HAP-1 (cell line): ENCODE measurements around the gene PLXNA2.

Experiments used
- DNase-seq, 2 experiments: peaks; one replicate each; pipeline ENCODE4 v3.0.0-alpha.2; 2016 to 2020; ENCODE audit warnings: low spot score in 2 of 2
- H3K27me3 ChIP-seq: fragments of 250-450 bp; sonication (Bioruptor Pico); 2 replicates; pipeline ENCODE4 v1.5.1; 2020; ENCODE audit warnings: low read depth, mild to moderate bottlenecking, moderate library complexity
- H3K36me3 ChIP-seq: fragments of 250-450 bp; sonication (Bioruptor Pico); replicated peaks from 2 replicates; pipeline ENCODE4 v1.5.1; 2020; ENCODE audit warnings: mild to moderate bottlenecking
- H3K4me1 ChIP-seq: fragments of 250-450 bp; sonication (Bioruptor Pico); 2 replicates; pipeline ENCODE4 v1.5.1; 2020; ENCODE audit warnings: mild to moderate bottlenecking
- H3K4me3 ChIP-seq: fragments of 250-450 bp; sonication (Bioruptor Pico); 2 replicates; pipeline ENCODE4 v1.5.1; 2020; ENCODE audit warnings: mild to moderate bottlenecking, moderate library complexity
- H3K9me3 ChIP-seq: fragments of 250-450 bp; sonication (Bioruptor Pico); 2 replicates; pipeline ENCODE4 v1.5.1; 2020; ENCODE audit warnings: mild to moderate bottlenecking, moderate library complexity
- in situ Hi-C: fragments of 300-500 bp; cut with MboI; formaldehyde crosslinking; loops from 3 replicates; pipeline ENCODE4 v1.14.3; 2020; ENCODE audit warnings: low sequenced_read_pairs, inconsistent platforms, mixed read lengths

PLXNA2 gene

GRCh38 chr1:208232662-208233038 is 11.5 kb downstream of the PLXNA2 start:
- Histone ChIP-seq H3K27me3 (no peaks in the 10 kb centered on the region), H3K4me3 (no peak overlapping the region), H3K4me1 (no peaks in the 10 kb centered on the region), H3K36me3 (no peaks in the 10 kb centered on the region), H3K9me3 (no peaks in the 10 kb centered on the region)
- no peak for DNase-seq
- in situ Hi-C loops = no loop called here

- H3K4me3 ChIP-seq = no peak overlapping the region
- in situ Hi-C loops = no loop called here
- no peaks in the 10 kb centered on the region for H3K9me3 ChIP-seq
- H3K27me3 ChIP-seq = no peaks in the 10 kb centered on the region
- no peak for DNase-seq
- no peaks in the 10 kb centered on the region for H3K4me1 ChIP-seq
- no peaks in the 10 kb centered on the region for H3K36me3 ChIP-seq
Measured at GRCh38 chr1:208231881-208232661, 12.1 kb downstream of the PLXNA2 start.

GRCh38 chr1:208230668-208231529 is 13.3 kb downstream of the PLXNA2 start:
- no peaks in the 10 kb centered on the region for H3K27me3 ChIP-seq
- in situ Hi-C loops = no loop called here

GRCh38 chr1:208228550-208228949 is 15.6 kb downstream of the PLXNA2 start:
- no peaks in the 10 kb centered on the region for H3K4me1 ChIP-seq
- no peaks in the 10 kb centered on the region for H3K36me3 ChIP-seq
- H3K9me3 ChIP-seq = no peaks in the 10 kb centered on the region
- no peak for DNase-seq
- in situ Hi-C loops = no loop called here
- H3K4me3 ChIP-seq = no peak overlapping the region
- no peaks in the 10 kb centered on the region for H3K27me3 ChIP-seq

More at GRCh38 chr1:208230668-208231529, 13.3 kb downstream of the PLXNA2 start:
- no peaks in the 10 kb centered on the region for H3K4me1 ChIP-seq
- no peak for DNase-seq
- no peak overlapping the region for H3K4me3 ChIP-seq
- H3K9me3 ChIP-seq = no peaks in the 10 kb centered on the region
- no peaks in the 10 kb centered on the region for H3K36me3 ChIP-seq

GRCh38 chr1:208228026-208228425 is 16.2 kb downstream of the PLXNA2 start:
- Histone ChIP-seq H3K9me3 (no peaks in the 10 kb centered on the region), H3K36me3 (no peaks in the 10 kb centered on the region), H3K27me3 (no peaks in the 10 kb centered on the region), H3K4me1 (no peaks in the 10 kb centered on the region), H3K4me3 (no peak overlapping the region)
- in situ Hi-C loops = no loop called here
- no peak for DNase-seq

GRCh38 chr1:208227366-208227765 is 16.8 kb downstream of the PLXNA2 start:
- Histone ChIP-seq H3K4me3 (no peak overlapping the region), H3K4me1 (no peaks in the 10 kb centered on the region), H3K36me3 (no peaks in the 10 kb centered on the region), H3K27me3 (no peaks in the 10 kb centered on the region), H3K9me3 (no peaks in the 10 kb centered on the region)
- DNase-seq = no peak
- in situ Hi-C loops = no loop called here

GRCh38 chr1:208225954-208226937 is 17.9 kb downstream of the PLXNA2 start:
- Histone ChIP-seq H3K4me1 (no peaks in the 10 kb centered on the region), H3K9me3 (no peaks in the 10 kb centered on the region), H3K4me3 (no peak overlapping the region), H3K27me3 (no peaks in the 10 kb centered on the region), H3K36me3 (no peaks in the 10 kb centered on the region)
- DNase-seq = no peak
- in situ Hi-C loops = no loop called here

GRCh38 chr1:208224192-208224713 is 19.9 kb downstream of the PLXNA2 start:
- in situ Hi-C loops = no loop called here

GRCh38 chr1:208223136-208223535 is 21.0 kb downstream of the PLXNA2 start:
- no peaks in the 10 kb centered on the region for H3K4me1 ChIP-seq
- H3K36me3 ChIP-seq = no peaks in the 10 kb centered on the region
- H3K27me3 ChIP-seq = no peaks in the 10 kb centered on the region
- H3K4me3 ChIP-seq = no peak overlapping the region
- no peaks in the 10 kb centered on the region for H3K9me3 ChIP-seq
- in situ Hi-C loops = no loop called here
- no peak for DNase-seq

More at GRCh38 chr1:208224192-208224713, 19.9 kb downstream of the PLXNA2 start:
- Histone ChIP-seq H3K36me3 (no peaks in the 10 kb centered on the region), H3K9me3 (no peaks in the 10 kb centered on the region), H3K4me3 (no peak overlapping the region), H3K4me1 (no peaks in the 10 kb centered on the region), H3K27me3 (no peaks in the 10 kb centered on the region)
- DNase-seq = no peak

GRCh38 chr1:208222376-208223126 is 21.6 kb downstream of the PLXNA2 start:
- H3K4me1 ChIP-seq = no peaks in the 10 kb centered on the region
- DNase-seq = no peak
- H3K4me3 ChIP-seq = no peak overlapping the region
- no peaks in the 10 kb centered on the region for H3K36me3 ChIP-seq
- H3K9me3 ChIP-seq = no peaks in the 10 kb centered on the region
- no peaks in the 10 kb centered on the region for H3K27me3 ChIP-seq
- in situ Hi-C loops = no loop called here

- DNase-seq = no peak
- H3K4me3 ChIP-seq = no peak overlapping the region
- H3K27me3 ChIP-seq = no peaks in the 10 kb centered on the region
- no peaks in the 10 kb centered on the region for H3K36me3 ChIP-seq
- H3K9me3 ChIP-seq = no peaks in the 10 kb centered on the region
- H3K4me1 ChIP-seq = no peaks in the 10 kb centered on the region
- in situ Hi-C loops = no loop called here
Measured at GRCh38 chr1:208221291-208221622, 22.9 kb downstream of the PLXNA2 start.

- no peak overlapping the region for H3K4me3 ChIP-seq
- H3K4me1 ChIP-seq = no peaks in the 10 kb centered on the region
- no peaks in the 10 kb centered on the region for H3K27me3 ChIP-seq
- no peaks in the 10 kb centered on the region for H3K36me3 ChIP-seq
- H3K9me3 ChIP-seq = no peaks in the 10 kb centered on the region
- in situ Hi-C loops = no loop called here
- no peak for DNase-seq
Measured at GRCh38 chr1:208219659-208220282, 24.4 kb downstream of the PLXNA2 start.
